Measurements from ENCODE around the gene RFX2. TPM values are rescaled to one million over a fixed set of nuclear protein-coding genes. Genes with fewer than 3 reads are reported as not detected.

The RFX2 gene
- total and polyA plus RNA-seq, 9 of the 15 experiments (the other 6 are each of a cell fraction or from before 2014, with no cell fraction given) = 3.6 to 18.7 (median 8.7) TPM

GRCh38 chr19:6150289-6150688 is 40.0 kb upstream of the RFX2 start:
- CTCF ChIA-PET (ENCODE audit: low intra/inter-chr PET ratio) = no interaction called here
- Histone ChIP-seq H3K36me3 (ENCODE audit: control insufficient read depth, insufficient read depth, low read length) (no peaks in the 10 kb centered on the region), H3K27ac (ENCODE audit: extremely low read depth, low read depth, low read length) (no peak overlapping the region)

More at GRCh38 chr19:6150289-6150688, 40.0 kb upstream of the RFX2 start:
- no TSS peak for BruUV-seq (replicated peaks)
- POLR2A ChIA-PET = no interaction called here
- TF ChIP-seq ARID3A (IDR thresholded peaks at IDR 0.05; ENCODE audit: borderline replicate concordance, low read depth, low read length) (no peak), E2F1 (CRISPR knock-in tag; IDR thresholded peaks at IDR 0.05) (no peak), MYC (IDR thresholded peaks at IDR 0.05; ENCODE audit: low read depth, low read length) (no peak), MYC (CRISPR knock-in tag; IDR thresholded peaks at IDR 0.05; ENCODE audit: borderline replicate concordance, low read depth) (no peak), HDAC2 (IDR thresholded peaks at IDR 0.05) (no peak), SMC3 (conservative IDR thresholded peaks at IDR 0.05; ENCODE audit: insufficient read depth, low read depth, low read length) (no peak), RBM17 (IDR thresholded peaks at IDR 0.05; ENCODE audit: borderline replicate concordance, low read depth, low read length) (no peak), ADNP (tag; IDR thresholded peaks at IDR 0.05) (no peak)
- Histone ChIP-seq H3K4me1 (replicated peaks in 1 of 2; ENCODE audit: control insufficient read depth in 2 of 2, insufficient read depth in 2 of 2, low read length in 2 of 2) (no peaks in the 10 kb centered on the region), H3K4me2 (ENCODE audit: insufficient read depth, low read length) (no peak overlapping the region), H4K20me1 (replicated peaks; ENCODE audit: control insufficient read depth, insufficient read depth, low read length) (no peaks in the 10 kb centered on the region), H3K9me1 (ENCODE audit: control insufficient read depth, insufficient read depth, low read length) (no peaks in the 10 kb centered on the region), H3K79me2 (ENCODE audit: control insufficient read depth, insufficient read depth, low read length) (no peaks in the 10 kb centered on the region), H3K9ac (ENCODE audit: insufficient read depth in 1 of 2, low read depth in 2 of 2, low read length in 2 of 2) (no peak overlapping the region), H3K4me3 (no peak overlapping the region), H3K9me3 (replicated peaks; ENCODE audit: control insufficient read depth, insufficient read depth, low read depth, low read length) (peaks cover 3% of the 10 kb centered on the region), H3K27me3 (ENCODE audit: control insufficient read depth in 2 of 2, insufficient read depth in 2 of 2, low read length in 2 of 2) (peaks cover 3 to 10% of the 10 kb centered on the region in 2 experiments; a peak in 4 of 5 replicates), H2AFZ (ENCODE audit: low read depth, low read length) (peak overlapping the region; percentile 19; the same call in 1 of the 2 replicates)
- 19% methylated on average over 7 of the region's 8 CpGs for WGBS (ENCODE audit: insufficient coverage, low coverage, missing lambda C conversion rate)
- in situ Hi-C loops (cut with MboI) = no loop called here
- FAIRE-seq (no peak), DNase-seq (ENCODE audit: extremely low read depth in 1 of 4, low spot score in 3 of 4) (no peak), ATAC-seq (no peak)
- intact Hi-C loops (cut with micrococcal nuclease) = no loop called here
